ENCODE measurements around the gene OCA2. TPM values are rescaled to one million over a fixed set of nuclear protein-coding genes. Genes with fewer than 3 reads are reported as not detected.

Gene OCA2
- total and polyA plus RNA-seq, 2 of the 4 experiments (the other 2 are of a cell fraction), result under 0.01 to 0.03 TPM

GRCh38 chr15:27985099-27985498 lies 114.0 kb downstream of the OCA2 start:
- Histone ChIP-seq H3K4me3 (ENCODE audit: insufficient read depth, low read depth, low read length) (no peak overlapping the region), H3K9ac (ENCODE audit: low read depth, low read length) (no peak overlapping the region), H3K27me3 (ENCODE audit: control insufficient read depth, insufficient read depth, low read length) (no peaks in the 10 kb centered on the region), H3K36me3 (ENCODE audit: control insufficient read depth, insufficient read depth, low read length) (no peaks in the 10 kb centered on the region), H2BK120ac (ENCODE audit: low read depth, low read length) (no peak overlapping the region), H3K9me1 (ENCODE audit: insufficient read depth, low read length) (no peaks in the 10 kb centered on the region), H3K27ac (ENCODE audit: insufficient read depth, low read length) (no peak overlapping the region), H3K9me3 (ENCODE audit: control insufficient read depth, insufficient read depth, low read length) (peaks cover 34% of the 10 kb centered on the region), H3K79me1 (ENCODE audit: low read depth in 1 of 2, low read length in 2 of 2) (no peaks in the 10 kb centered on the region), H3K4ac (ENCODE audit: low read depth, low read length) (no peak overlapping the region), H2AFZ (replicated peaks; ENCODE audit: low read length, poor library complexity) (no peak overlapping the region), H2AK9ac (replicated peaks; ENCODE audit: low read depth, low read length, poor library complexity) (no peak overlapping the region), H3K4me2 (ENCODE audit: low read depth, low read length) (no peak overlapping the region), H4K8ac (ENCODE audit: low read depth in 2 of 2, low read length in 2 of 2) (no peak overlapping the region), H3K18ac (ENCODE audit: low read depth, low read length) (no peak overlapping the region), H3K23ac (ENCODE audit: low read depth, low read length) (no peak overlapping the region), H4K91ac (ENCODE audit: insufficient read depth, low read depth, low read length) (no peak overlapping the region), H3K4me1 (ENCODE audit: control insufficient read depth, insufficient read depth, low read length) (no peaks in the 10 kb centered on the region), H4K20me1 (ENCODE audit: insufficient read depth, low read length) (no peaks in the 10 kb centered on the region), H3K56ac (ENCODE audit: extremely low read depth, insufficient read depth, low read length) (no peak overlapping the region), H2AK5ac (ENCODE audit: low read depth, low read length) (no peak overlapping the region), H2BK15ac (ENCODE audit: low read depth, low read length) (no peak overlapping the region), H3K14ac (replicated peaks; ENCODE audit: low read depth, low read length) (no peak overlapping the region), H2BK20ac (ENCODE audit: low read depth, low read length) (no peak overlapping the region), H4K5ac (ENCODE audit: low read depth, low read length) (no peak overlapping the region), H2BK5ac (ENCODE audit: low read depth, low read length, poor library complexity, severe bottlenecking) (no peak overlapping the region)
- CTCF ChIA-PET, result no interaction called here
- intact Hi-C loops (cut with micrococcal nuclease) (no loop called here), in situ Hi-C loops (cut with MboI; ENCODE audit: low sequenced_read_pairs) (no loop called here), dilution Hi-C loops (cut with HindIII; ENCODE audit: low sequenced_read_pairs, unreplicated experiment) (no loop called here)
- TF ChIP-seq RCOR1 (IDR thresholded peaks at IDR 0.05; ENCODE audit: insufficient replicate concordance, low read length) (no peak), MXI1 (IDR thresholded peaks at IDR 0.05; ENCODE audit: borderline replicate concordance, low read depth, low read length) (no peak), MAFK (IDR thresholded peaks at IDR 0.05; ENCODE audit: low read depth, low read length) (no peak), FOS (IDR thresholded peaks at IDR 0.05; ENCODE audit: low read depth, low read length) (no peak), BHLHE40 (IDR thresholded peaks at IDR 0.05; ENCODE audit: low read depth, low read length) (no peak), CTCF (conservative IDR thresholded peaks at IDR 0.05; ENCODE audit: low read depth, low read length) (no peak), RAD21 (IDR thresholded peaks at IDR 0.05; ENCODE audit: low read length) (no peak), CEBPB (IDR thresholded peaks at IDR 0.05; ENCODE audit: low read depth, low read length) (no peak), MAZ (IDR thresholded peaks at IDR 0.05; ENCODE audit: borderline replicate concordance, low read depth, low read length) (no peak), USF2 (IDR thresholded peaks at IDR 0.05; ENCODE audit: low read depth, low read length) (no peak), NFE2L2 (IDR thresholded peaks at IDR 0.05; ENCODE audit: low read depth, low read length) (no peak), POLR2A (IDR thresholded peaks at IDR 0.05; ENCODE audit: low read depth, low read length) (no peak), CHD1 (IDR thresholded peaks at IDR 0.05; ENCODE audit: low read depth, low read length) (no peak), RFX5 (IDR thresholded peaks at IDR 0.05; ENCODE audit: low read depth, low read length) (no peak), ELK1 (IDR thresholded peaks at IDR 0.05; ENCODE audit: borderline replicate concordance, low read depth, low read length) (no peak), SMC3 (IDR thresholded peaks at IDR 0.05; ENCODE audit: low read depth, low read length) (no peak)
- WGBS, 2 experiments (ENCODE audit: extremely low coverage in 2 of 2, insufficient read length in 1 of 2), result 90% methylated on average over 6 of the region's 13 CpGs; no CpG with 5 or more reads in 1 of the 2 experiments
- POLR2A ChIA-PET (ENCODE audit: unreplicated experiment), result no interaction called here
- no peak for ATAC-seq (ENCODE audit: low read depth)
- no peak for DNase-seq
- BruUV-seq (replicated peaks), result no TSS peak

All from IMR-90 (cell line).